Esophagus muscularis mucosa (tissue), 4 donors: ENCODE results near the gene COL4A1. TPM values are rescaled to one million over a fixed set of nuclear protein-coding genes. Genes with fewer than 3 reads are reported as not detected.

Experiments used
- DNase-seq: peaks from one replicate; pipeline ENCODE4 v3.0.0-alpha.2; 2017; ENCODE audit errors: extremely low spot score
- H3K27ac ChIP-seq, 4 donors: fragments of 200-600 bp; sonication (generic); replicated peaks in 1 of 4; 1 replicate in 3 of 4; 2 replicates in 1 of 4; pipeline ENCODE4 v1.5.1; 2016 to 2019; ENCODE audit warnings: mild to moderate bottlenecking in 1 of 4
- H3K27me3 ChIP-seq, 4 donors: fragments of 200-600 bp; sonication (generic); one replicate each; pipeline versions ENCODE4 v1.5.1 to v1.6.0; 2016 to 2019
- H3K36me3 ChIP-seq, 4 donors: fragments of 200-600 bp; sonication (generic); one replicate each; pipeline ENCODE4 v1.5.1; 2016 to 2019
- H3K4me1 ChIP-seq, 4 donors: fragments of 200-600 bp; sonication (generic); one replicate each; pipeline ENCODE4 v1.5.1; 2016 to 2019
- H3K4me3 ChIP-seq, 4 donors: fragments of 200-600 bp; sonication (generic); 1 replicate in 2 of 4; 2 replicates in 2 of 4; pipeline ENCODE4 v1.5.1; 2016 to 2019; ENCODE audit warnings: mild to moderate bottlenecking in 4 of 4, moderate library complexity in 1 of 4
- H3K9me3 ChIP-seq, 4 donors: fragments of 200-600 bp; sonication (generic); 1 replicate in 3 of 4; 2 replicates in 1 of 4; pipeline ENCODE4 v1.5.1; 2016 to 2019
- EP300 ChIP-seq: sonication (generic); formaldehyde crosslinking; IDR thresholded peaks from one replicate; pipeline ENCODE4 v1.6.1; 2017; ENCODE audit warnings: antibody characterized with exemption
- POLR2A ChIP-seq: fragments of 450-650 bp; IDR thresholded peaks from one replicate; pipeline ENCODE4 v1.6.1; 2017; ENCODE audit warnings: antibody characterized with exemption, moderate library complexity, mild to moderate bottlenecking, low read depth
- POLR2AphosphoS5 ChIP-seq, 2 donors: sonication (generic); formaldehyde crosslinking; IDR thresholded peaks; one replicate each; pipeline ENCODE4 v1.6.1; 2017; ENCODE audit warnings: antibody characterized with exemption in 2 of 2
- WGBS: methylation state at CpG from one replicate; pipeline ENCODE4 v1.1.5; 2018; 5-methylcytosine and 5-hydroxymethylcytosine counted together
- intact Hi-C: fragments of 100-400 bp; cut with DNase I; formaldehyde crosslinking; loops from one replicate; pipeline ENCODE4 v1.15.1; 2023
- total RNA-seq, 4 donors: library from RNA; depleted of rRNA; stranded (reverse); fragments of >200 nt; gene quantifications; one replicate each; pipeline versions ENCODE4 v1.1.0 to v1.2.1, GENCODE V29; 2016
- TF ChIP-seq, protein P1 (sequence below), 3 experiments: fragments of 200-600 bp in 2 of 3; fragments of 450-650 bp in 1 of 3; sonication (generic) in 2 of 3; IDR thresholded peaks; one replicate each; pipeline ENCODE4 v1.5.1; 2017 to 2019; ENCODE audit warnings: antibody characterized with exemption in 3 of 3, mild to moderate bottlenecking in 2 of 3, moderate library complexity in 1 of 3

The COL4A1 gene
- total RNA-seq, 4 donors from 2014 or later, result 328 to 578 (median 405) TPM

DNA sequence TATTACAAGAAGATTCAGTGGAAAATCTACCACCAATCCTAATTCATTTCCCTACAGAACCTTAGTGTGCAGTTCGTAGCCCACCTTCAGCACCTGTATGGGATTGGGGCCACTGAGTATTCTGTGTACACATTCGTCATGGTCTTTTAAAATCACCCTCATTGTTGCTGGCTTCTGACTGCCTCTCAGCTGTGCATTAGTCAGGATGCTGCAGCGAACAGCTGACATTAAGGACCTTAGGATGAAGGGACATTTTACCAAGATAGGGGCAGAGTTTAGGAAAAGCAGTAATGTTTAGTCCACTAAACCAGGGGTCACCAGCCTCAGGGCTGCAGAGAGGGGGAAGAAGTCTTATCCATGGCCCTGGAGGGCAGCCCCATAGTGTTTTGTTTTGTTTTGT is 176.5 kb downstream of the COL4A1 start:
- no peaks in the 10 kb centered on the region for H3K9me3 ChIP-seq
- intact Hi-C loops, result no loop called here
- DNase-seq, result no peak
- H3K4me1 ChIP-seq, result peaks cover 33 to 37% (median 36%) of the 10 kb centered on the region in 4 donors
- 89% methylated on average over 3 of the region's 3 CpGs for WGBS
- TF ChIP-seq POLR2AphosphoS5 (IDR thresholded peaks at IDR 0.05), result no peak
- no peak overlapping the region for H3K27ac ChIP-seq
- H3K36me3 ChIP-seq, result no peaks in the 10 kb centered on the region
- no peak overlapping the region for H3K4me3 ChIP-seq
- no peaks in the 10 kb centered on the region for H3K27me3 ChIP-seq

GRCh38 chr13:110129539-110130186 is 177.3 kb downstream of the COL4A1 start:
- H3K27ac ChIP-seq, result peak overlapping the region in 2 of 4 donors; percentile 88 to 93
- intact Hi-C loops, result no loop called here
- H3K9me3 ChIP-seq, result no peaks in the 10 kb centered on the region
- peak; percentile 62 for DNase-seq
- no peaks in the 10 kb centered on the region for H3K36me3 ChIP-seq
- H3K4me1 ChIP-seq, result peaks cover 30 to 38% (median 33%) of the 10 kb centered on the region in 4 donors
- H3K4me3 ChIP-seq, result no peak overlapping the region
- TF ChIP-seq POLR2A (no peak), EP300 (no peak), POLR2AphosphoS5 (IDR thresholded peaks at IDR 0.05) (no peak)
- TF ChIP-seq, protein P1, sequence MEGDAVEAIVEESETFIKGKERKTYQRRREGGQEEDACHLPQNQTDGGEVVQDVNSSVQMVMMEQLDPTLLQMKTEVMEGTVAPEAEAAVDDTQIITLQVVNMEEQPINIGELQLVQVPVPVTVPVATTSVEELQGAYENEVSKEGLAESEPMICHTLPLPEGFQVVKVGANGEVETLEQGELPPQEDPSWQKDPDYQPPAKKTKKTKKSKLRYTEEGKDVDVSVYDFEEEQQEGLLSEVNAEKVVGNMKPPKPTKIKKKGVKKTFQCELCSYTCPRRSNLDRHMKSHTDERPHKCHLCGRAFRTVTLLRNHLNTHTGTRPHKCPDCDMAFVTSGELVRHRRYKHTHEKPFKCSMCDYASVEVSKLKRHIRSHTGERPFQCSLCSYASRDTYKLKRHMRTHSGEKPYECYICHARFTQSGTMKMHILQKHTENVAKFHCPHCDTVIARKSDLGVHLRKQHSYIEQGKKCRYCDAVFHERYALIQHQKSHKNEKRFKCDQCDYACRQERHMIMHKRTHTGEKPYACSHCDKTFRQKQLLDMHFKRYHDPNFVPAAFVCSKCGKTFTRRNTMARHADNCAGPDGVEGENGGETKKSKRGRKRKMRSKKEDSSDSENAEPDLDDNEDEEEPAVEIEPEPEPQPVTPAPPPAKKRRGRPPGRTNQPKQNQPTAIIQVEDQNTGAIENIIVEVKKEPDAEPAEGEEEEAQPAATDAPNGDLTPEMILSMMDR (IDR thresholded peaks at IDR 0.05), result no peak
- no peaks in the 10 kb centered on the region for H3K27me3 ChIP-seq
- 89% methylated on average over 14 of the region's 14 CpGs for WGBS

GRCh38 chr13:110129076-110129475 is 177.9 kb downstream of the COL4A1 start:
- Histone ChIP-seq H3K27me3 (no peaks in the 10 kb centered on the region), H3K27ac (peak overlapping the region; percentile 86 to 93 (median 88)), H3K9me3 (no peaks in the 10 kb centered on the region), H3K36me3 (no peaks in the 10 kb centered on the region), H3K4me1 (peaks cover 29 to 38% (median 32%) of the 10 kb centered on the region in 4 donors), H3K4me3 (no peak overlapping the region)
- intact Hi-C loops, result no loop called here
- peak; percentile 66 for DNase-seq
- 84% methylated on average over 17 of the region's 17 CpGs for WGBS
- TF ChIP-seq POLR2AphosphoS5 (IDR thresholded peaks at IDR 0.05) (no peak), POLR2A (no peak), EP300 (no peak)
- TF ChIP-seq, protein P1 (IDR thresholded peaks at IDR 0.05), result no peak

DNA sequence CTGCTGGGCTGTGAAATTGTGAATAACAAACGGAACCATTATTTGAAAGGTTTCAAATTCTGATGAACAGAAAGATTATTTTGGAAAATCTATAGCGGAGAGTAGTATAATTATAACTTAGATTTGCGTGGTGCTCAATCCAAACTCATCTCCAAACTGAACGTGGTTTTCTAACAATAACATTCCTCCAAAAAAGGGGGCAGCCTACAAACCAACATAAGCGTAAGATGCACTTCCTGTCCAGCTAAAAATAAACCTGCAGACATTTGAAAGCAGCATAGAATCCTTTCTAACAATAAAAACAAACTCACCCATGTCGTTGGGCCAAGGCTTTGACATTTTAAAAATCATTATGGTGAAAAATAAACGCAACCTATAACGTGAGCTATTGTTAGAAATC is 178.4 kb downstream of the COL4A1 start:
- no peaks in the 10 kb centered on the region for H3K9me3 ChIP-seq
- peak overlapping the region; percentile 86 to 93 (median 88) for H3K27ac ChIP-seq
- no peak for TF ChIP-seq POLR2A
- TF ChIP-seq POLR2AphosphoS5 (IDR thresholded peaks at IDR 0.05), result no peak
- TF ChIP-seq EP300, result no peak
- TF ChIP-seq, protein P1 (IDR thresholded peaks at IDR 0.05), result no peak
- intact Hi-C loops, result no loop called here
- peaks cover 29 to 38% (median 32%) of the 10 kb centered on the region in 4 donors for H3K4me1 ChIP-seq
- H3K4me3 ChIP-seq, result no peak overlapping the region
- no peaks in the 10 kb centered on the region for H3K27me3 ChIP-seq
- peak; percentile 31 for DNase-seq
- no peaks in the 10 kb centered on the region for H3K36me3 ChIP-seq
- 51% methylated on average over 8 of the region's 8 CpGs for WGBS

GRCh38 chr13:110127986-110128511 is 178.9 kb downstream of the COL4A1 start:
- Histone ChIP-seq H3K9me3 (no peaks in the 10 kb centered on the region), H3K36me3 (no peaks in the 10 kb centered on the region), H3K27me3 (no peaks in the 10 kb centered on the region), H3K27ac (peak overlapping the region; percentile 86 to 93 (median 88)), H3K4me1 (peaks cover 29 to 38% (median 34%) of the 10 kb centered on the region in 4 donors), H3K4me3 (no peak overlapping the region)
- DNase-seq, result peak; percentile 53
- intact Hi-C loops, result no loop called here
- TF ChIP-seq, protein P1 (IDR thresholded peaks at IDR 0.05), result no peak
- no peak for TF ChIP-seq POLR2A
- no peak for TF ChIP-seq EP300
- no peak for TF ChIP-seq POLR2AphosphoS5 (IDR thresholded peaks at IDR 0.05)
- 51% methylated on average over 6 of the region's 6 CpGs for WGBS
